CD4-positive, CD25-positive, alpha-beta regulatory T cell (primary cell): ENCODE results near the gene HLF. TPM values are rescaled to one million over a fixed set of nuclear protein-coding genes. Genes with fewer than 3 reads are reported as not detected.

Source experiments
- ATAC-seq, 2 donors: fragments of 150-1000 bp; cut with Tn5 transposase; one replicate each; pipeline ENCODE4 v1.10.0; 2021; ENCODE audit warnings: low read depth in 2 of 2, moderate number of reproducible peaks in 2 of 2, moderate library complexity in 1 of 2
- DNase-seq, 3 donors: peaks; one replicate each; pipeline versions ENCODE4 v3.0.0 to v3.0.0-alpha.2; 2012 to 2022; ENCODE audit warnings: mixed read lengths in 1 of 3
- H3K27ac ChIP-seq: one replicate; pipeline ENCODE4 v1.7.0; 2013; ENCODE audit warnings: mild to moderate bottlenecking, low read length; ENCODE audit not compliant: insufficient read depth, poor library complexity, severe bottlenecking
- H3K27me3 ChIP-seq: one replicate; pipeline ENCODE4 v1.7.0; 2013; ENCODE audit warnings: low read length; ENCODE audit not compliant: control insufficient read depth, insufficient read depth
- H3K36me3 ChIP-seq: one replicate; pipeline ENCODE4 v1.7.0; 2013; ENCODE audit warnings: mild to moderate bottlenecking, low read length, moderate library complexity; ENCODE audit not compliant: control insufficient read depth, insufficient read depth
- H3K4me1 ChIP-seq: 2 replicates; pipeline ENCODE4 v1.7.0; 2013; ENCODE audit warnings: mild to moderate bottlenecking, low read length; ENCODE audit not compliant: insufficient read depth, control insufficient read depth, poor library complexity, severe bottlenecking
- H3K4me3 ChIP-seq: one replicate; pipeline ENCODE4 v1.7.0; 2013; ENCODE audit warnings: low read depth, mild to moderate bottlenecking, low read length, moderate library complexity
- H3K9me3 ChIP-seq, 2 experiments: 1 replicate in 1 of 2; 2 replicates in 1 of 2; pipeline ENCODE4 v1.7.0; 2013; ENCODE audit warnings: low read length in 2 of 2, mild to moderate bottlenecking in 1 of 2, moderate library complexity in 1 of 2; ENCODE audit not compliant: control insufficient read depth in 2 of 2
- H3K27ac Mint-ChIP-seq, 3 donors: one replicate each; pipeline ENCODE4 v1.8.0; 2020 to 2022; ENCODE audit warnings: mild to moderate bottlenecking in 3 of 3, mixed read lengths in 3 of 3, moderate library complexity in 2 of 3
- H3K27me3 Mint-ChIP-seq: one replicate; pipeline ENCODE4 v1.8.0; 2022; ENCODE audit warnings: mild to moderate bottlenecking, mixed read lengths
- H3K36me3 Mint-ChIP-seq: one replicate; pipeline ENCODE4 v1.8.0; 2020; ENCODE audit warnings: mixed read lengths
- H3K4me1 Mint-ChIP-seq, 4 donors: one replicate each; pipeline ENCODE4 v1.8.0; 2020 to 2022; ENCODE audit warnings: mixed read lengths in 4 of 4, mild to moderate bottlenecking in 1 of 4
- H3K4me3 Mint-ChIP-seq, 4 donors: one replicate each; pipeline ENCODE4 v1.8.0; 2020 to 2022; ENCODE audit warnings: mild to moderate bottlenecking in 4 of 4, mixed read lengths in 4 of 4, moderate library complexity in 3 of 4
- H3K9me3 Mint-ChIP-seq, 7 donors: one replicate each; pipeline ENCODE4 v1.8.0; 2020 to 2022; ENCODE audit warnings: mixed read lengths in 7 of 7, mild to moderate bottlenecking in 3 of 7, moderate library complexity in 2 of 7
- polyA plus RNA-seq, 4 donors: library from polyadenylated mRNA; unstranded; fragments of 300-500 nt; fragmentation: Illumina TruSeq; gene quantifications; one replicate each; pipeline ENCODE4 v1.2.3, GENCODE V29; 2021
- total RNA-seq: library from RNA; stranded (reverse); gene quantifications from one replicate; pipeline ENCODE4 v1.2.3, GENCODE V29; 2022

HLF gene
- total and polyA plus RNA-seq, 5 donors from 2014 or later, result 0.28 to 2.1 (median 0.66) TPM

- no peaks in the 10 kb centered on the region for H3K36me3 ChIP-seq
- peak in 1 of 2 donors; percentile 67 for ATAC-seq
- no peaks in the 10 kb centered on the region for H3K9me3 Mint-ChIP-seq
- H3K4me1 ChIP-seq, result peaks cover 11% of the 10 kb centered on the region
- H3K27ac ChIP-seq, result no peak overlapping the region
- H3K27me3 ChIP-seq, result no peaks in the 10 kb centered on the region
- H3K4me3 Mint-ChIP-seq, result no peak overlapping the region
- peak in 1 of 3 donors; percentile 70 for DNase-seq
- no peaks in the 10 kb centered on the region for H3K9me3 ChIP-seq
- H3K4me3 ChIP-seq, result peak overlapping the region; percentile 8
- H3K27me3 Mint-ChIP-seq, result peaks cover 4% of the 10 kb centered on the region
- H3K4me1 Mint-ChIP-seq, result peaks cover 0 to 28% (median 17%) of the 10 kb centered on the region in 4 donors
- H3K27ac Mint-ChIP-seq, result peak overlapping the region in 2 of 3 donors; percentile 16 to 40
- no peaks in the 10 kb centered on the region for H3K36me3 Mint-ChIP-seq
Measured at GRCh38 chr17:55284001-55284884, 19.5 kb downstream of the HLF start.

DNA sequence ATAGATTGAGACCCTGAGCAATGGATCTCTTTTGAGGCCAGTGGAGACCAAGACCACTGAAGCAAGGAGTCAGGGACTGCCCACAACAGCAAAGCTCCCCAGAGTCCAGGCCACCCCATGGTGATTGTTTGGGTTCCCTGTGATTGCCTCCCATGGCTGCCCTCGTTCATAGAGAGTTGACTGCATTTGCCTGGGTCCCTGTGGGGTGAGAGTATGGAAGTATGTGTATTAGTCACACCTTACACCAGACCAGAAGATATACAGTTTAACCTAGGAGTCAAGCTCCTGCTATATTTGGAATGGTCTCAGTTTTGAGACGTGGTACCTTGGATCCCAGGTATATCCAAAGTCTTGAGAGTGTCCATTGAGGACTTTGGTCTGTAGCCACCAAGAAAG lies 20.2 kb downstream of the HLF start:
- no peak for ATAC-seq
- H3K27me3 ChIP-seq, result no peaks in the 10 kb centered on the region
- no peaks in the 10 kb centered on the region for H3K36me3 Mint-ChIP-seq
- H3K4me1 ChIP-seq, result peaks cover 11% of the 10 kb centered on the region
- H3K4me3 ChIP-seq, result no peak overlapping the region
- H3K9me3 Mint-ChIP-seq, result no peaks in the 10 kb centered on the region
- H3K27ac Mint-ChIP-seq, result peak overlapping the region; percentile 5 to 89 (median 16)
- no peak for DNase-seq
- H3K9me3 ChIP-seq, result no peaks in the 10 kb centered on the region
- H3K4me1 Mint-ChIP-seq, result peaks cover 0 to 28% (median 17%) of the 10 kb centered on the region in 4 donors
- no peak overlapping the region for H3K4me3 Mint-ChIP-seq
- no peaks in the 10 kb centered on the region for H3K36me3 ChIP-seq
- H3K27me3 Mint-ChIP-seq, result peaks cover 4% of the 10 kb centered on the region
- no peak overlapping the region for H3K27ac ChIP-seq

DNA sequence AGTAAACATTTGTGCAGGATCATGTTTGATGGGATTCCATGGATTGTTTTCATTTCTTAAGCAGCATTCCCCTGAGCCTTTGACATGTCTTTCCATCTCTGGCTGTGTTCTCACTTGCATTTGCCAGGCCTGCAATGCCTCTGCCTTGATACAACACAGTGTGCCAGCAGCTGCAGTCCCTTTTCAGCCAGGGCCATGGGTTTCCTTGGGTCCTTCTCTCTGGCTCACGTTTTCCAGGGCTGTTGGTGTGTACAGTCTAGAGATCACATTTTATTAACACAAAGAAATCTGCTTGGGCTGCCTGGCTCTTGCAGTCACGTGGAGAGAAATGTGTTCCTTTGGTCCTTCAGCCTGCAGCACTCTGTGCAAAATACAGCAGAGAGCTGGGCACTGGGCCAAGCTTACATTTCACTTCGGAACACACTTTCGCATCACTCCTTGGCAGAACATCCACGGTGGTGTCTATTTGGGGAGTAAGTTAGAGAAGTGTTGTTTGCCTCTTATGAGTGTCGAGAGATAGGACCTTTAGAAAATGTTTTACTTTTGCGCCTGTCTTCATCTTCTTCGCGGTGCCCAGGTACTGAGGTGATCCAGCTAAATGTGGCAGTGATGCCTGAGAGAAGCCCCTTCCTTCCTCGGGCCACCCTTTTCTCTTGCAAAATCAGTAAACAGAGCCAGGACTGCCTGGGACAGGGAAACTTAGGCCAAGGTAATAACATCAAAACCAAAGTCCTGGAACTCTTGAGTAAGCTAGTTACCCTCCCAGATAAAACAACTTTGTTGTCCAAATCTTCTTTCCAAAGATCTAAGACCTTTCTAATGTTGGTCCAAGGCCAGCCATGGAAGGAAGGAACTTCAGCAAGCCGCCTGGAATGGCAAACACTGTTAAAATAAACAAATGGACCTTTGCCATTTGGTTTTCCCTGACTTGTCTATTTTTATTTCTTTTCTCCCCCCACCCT lies 20.9 kb downstream of the HLF start:
- H3K9me3 Mint-ChIP-seq, result no peaks in the 10 kb centered on the region
- H3K4me3 Mint-ChIP-seq, result no peak overlapping the region
- ATAC-seq (no peak), DNase-seq (no peak)
- H3K4me3 ChIP-seq, result no peak overlapping the region
- H3K27me3 ChIP-seq, result no peaks in the 10 kb centered on the region
- H3K9me3 ChIP-seq, result no peaks in the 10 kb centered on the region
- H3K27me3 Mint-ChIP-seq, result peaks cover 4% of the 10 kb centered on the region
- peaks cover 11% of the 10 kb centered on the region for H3K4me1 ChIP-seq
- peaks cover 0 to 28% (median 18%) of the 10 kb centered on the region in 4 donors for H3K4me1 Mint-ChIP-seq
- no peaks in the 10 kb centered on the region for H3K36me3 ChIP-seq
- no peak overlapping the region for H3K27ac ChIP-seq
- H3K27ac Mint-ChIP-seq, result peak overlapping the region in 1 of 3 donors; percentile 89
- no peaks in the 10 kb centered on the region for H3K36me3 Mint-ChIP-seq

DNA sequence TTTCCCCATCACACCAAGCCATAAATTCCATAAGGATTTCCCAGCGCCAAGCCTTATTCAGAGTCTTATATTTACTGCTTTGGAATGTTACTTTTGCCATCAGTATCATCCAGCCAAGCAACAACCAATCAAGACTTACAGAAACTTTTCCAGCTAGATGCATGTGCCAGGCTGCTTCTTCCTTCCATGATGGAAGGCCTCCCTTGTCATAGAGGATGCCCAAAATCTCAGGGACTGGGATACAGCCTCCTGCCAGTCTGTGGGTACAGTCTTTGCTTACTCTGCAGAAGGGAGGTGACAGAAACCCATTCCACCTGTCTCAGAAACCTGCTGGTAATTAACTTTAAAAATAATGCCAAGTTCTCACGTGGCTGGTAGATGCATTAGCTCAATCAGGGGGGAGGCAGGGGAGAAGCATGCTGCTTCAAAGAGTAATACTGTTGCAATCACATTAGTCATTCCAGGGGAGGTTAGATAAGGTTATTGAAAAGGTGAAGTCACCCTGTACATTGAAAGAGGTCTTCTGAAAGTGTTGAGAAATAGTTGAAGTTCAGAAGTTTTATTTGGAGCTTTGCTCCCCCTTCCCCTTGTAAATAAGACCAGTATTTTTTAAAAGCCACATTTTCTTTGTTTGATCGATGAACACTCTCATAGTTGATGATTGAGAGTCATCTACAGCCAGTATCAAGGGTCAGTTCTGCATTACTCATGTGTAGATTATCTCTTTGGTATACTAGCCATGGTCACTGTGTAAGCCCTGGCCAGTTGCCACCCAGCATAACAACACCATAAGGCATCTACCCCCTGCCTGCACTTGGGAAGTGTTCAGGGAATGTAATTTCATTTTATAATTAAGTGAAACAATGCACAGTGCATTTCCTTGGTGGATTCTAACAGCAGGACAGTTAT lies 22.2 kb downstream of the HLF start:
- H3K4me3 Mint-ChIP-seq, result no peak overlapping the region
- no peak overlapping the region for H3K27ac Mint-ChIP-seq
- peaks cover 0 to 28% (median 18%) of the 10 kb centered on the region in 4 donors for H3K4me1 Mint-ChIP-seq
- peaks cover 11% of the 10 kb centered on the region for H3K4me1 ChIP-seq
- no peaks in the 10 kb centered on the region for H3K9me3 ChIP-seq
- no peak for ATAC-seq
- no peaks in the 10 kb centered on the region for H3K36me3 Mint-ChIP-seq
- H3K36me3 ChIP-seq, result no peaks in the 10 kb centered on the region
- H3K4me3 ChIP-seq, result no peak overlapping the region
- no peak for DNase-seq
- H3K9me3 Mint-ChIP-seq, result no peaks in the 10 kb centered on the region
- no peak overlapping the region for H3K27ac ChIP-seq
- H3K27me3 Mint-ChIP-seq, result no peaks in the 10 kb centered on the region
- H3K27me3 ChIP-seq, result no peaks in the 10 kb centered on the region

DNA sequence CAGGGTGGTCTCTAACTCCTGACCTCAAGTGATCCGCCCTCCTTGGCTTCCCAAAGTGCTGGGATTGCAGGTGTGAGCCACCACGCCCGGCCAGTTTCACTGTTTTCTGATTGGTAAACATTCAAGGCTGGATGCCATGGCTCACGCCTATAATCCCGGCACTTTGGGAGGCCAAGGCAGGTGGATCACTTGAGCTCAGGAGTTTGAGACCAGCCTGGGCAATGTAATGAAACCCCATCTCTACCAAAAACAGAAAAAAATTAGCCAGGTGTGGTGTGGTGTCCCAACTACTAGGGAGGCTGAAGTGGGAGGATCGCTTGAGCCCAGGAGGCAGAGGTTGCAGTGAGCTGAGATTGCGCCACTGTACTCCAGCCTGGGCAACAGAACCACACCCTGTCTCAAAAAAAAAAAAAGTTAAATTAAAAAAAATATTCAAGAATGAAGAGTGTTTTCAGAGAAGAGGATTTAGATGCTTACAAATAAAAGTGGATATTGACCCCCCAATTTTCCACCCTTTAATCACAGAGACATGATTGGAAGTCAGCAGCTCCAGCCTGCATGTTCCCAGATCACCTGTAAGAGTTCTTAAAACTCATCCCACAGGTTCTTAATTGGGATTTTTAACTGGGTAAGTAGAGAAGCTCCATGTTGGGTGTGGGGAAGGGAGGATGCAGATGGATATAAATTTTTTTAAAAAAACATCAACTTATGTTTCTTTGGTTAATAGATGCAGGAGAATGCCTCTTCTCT lies 23.8 kb downstream of the HLF start:
- Histone ChIP-seq H3K27me3 (no peaks in the 10 kb centered on the region), H3K9me3 (no peaks in the 10 kb centered on the region), H3K36me3 (no peaks in the 10 kb centered on the region), H3K27ac (no peak overlapping the region), H3K4me1 (peaks cover 11% of the 10 kb centered on the region), H3K4me3 (no peak overlapping the region)
- peaks cover 0 to 24% (median 16%) of the 10 kb centered on the region in 4 donors for H3K4me1 Mint-ChIP-seq
- H3K36me3 Mint-ChIP-seq, result no peaks in the 10 kb centered on the region
- ATAC-seq (no peak), DNase-seq (no peak)
- no peak overlapping the region for H3K4me3 Mint-ChIP-seq
- H3K27me3 Mint-ChIP-seq, result no peaks in the 10 kb centered on the region
- no peak overlapping the region for H3K27ac Mint-ChIP-seq
- no peaks in the 10 kb centered on the region for H3K9me3 Mint-ChIP-seq

DNA sequence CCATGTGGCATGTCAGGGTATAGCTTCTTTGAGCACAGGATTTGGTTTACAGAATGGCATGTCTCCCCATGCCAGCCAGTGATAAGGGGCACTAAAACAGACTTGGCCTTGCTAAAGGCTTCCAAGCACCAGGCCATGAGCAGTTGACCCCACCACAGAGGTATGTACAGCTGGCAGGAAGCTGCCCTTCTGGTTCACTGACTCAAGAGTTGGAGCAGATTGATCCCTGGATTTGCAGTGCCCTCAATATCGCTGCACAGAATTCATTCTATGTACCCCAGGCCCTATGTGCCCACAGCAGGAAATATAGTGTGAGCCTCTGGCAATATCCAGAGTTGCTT lies 24.3 kb downstream of the HLF start:
- Histone ChIP-seq H3K27ac (no peak overlapping the region), H3K36me3 (no peaks in the 10 kb centered on the region), H3K4me1 (peaks cover 8% of the 10 kb centered on the region), H3K27me3 (no peaks in the 10 kb centered on the region), H3K4me3 (no peak overlapping the region), H3K9me3 (no peaks in the 10 kb centered on the region)
- DNase-seq (no peak), ATAC-seq (no peak)
- H3K36me3 Mint-ChIP-seq, result no peaks in the 10 kb centered on the region
- no peaks in the 10 kb centered on the region for H3K27me3 Mint-ChIP-seq
- no peak overlapping the region for H3K27ac Mint-ChIP-seq
- no peak overlapping the region for H3K4me3 Mint-ChIP-seq
- H3K4me1 Mint-ChIP-seq, result peaks cover 0 to 18% (median 14%) of the 10 kb centered on the region in 4 donors
- H3K9me3 Mint-ChIP-seq, result no peaks in the 10 kb centered on the region
